Right ventricle myocardium inferior (tissue), 1 donor: Measurements from ENCODE around the gene MOB3B. TPM values are rescaled to one million over a fixed set of nuclear protein-coding genes. Genes with fewer than 3 reads are reported as not detected.
"Not testable (repeated sequence)": the region's sequence is repeated elsewhere in the genome, so short reads cannot be mapped to it uniquely, and the experiment has no call there.

Source experiments
- ATAC-seq: fragments of 200-7000 bp; cut with Tn5 transposase; one replicate; pipeline ENCODE4 v1.9.1; 2020; ENCODE audit warnings: mild to moderate bottlenecking, moderate library complexity
- DNase-seq: peaks from one replicate; pipeline ENCODE4 v3.0.0; 2021; ENCODE audit errors: missing footprints
- intact Hi-C: fragments of 100-400 bp; cut with DNase I; formaldehyde crosslinking; loops from one replicate; pipeline ENCODE4 v1.11.0; 2022
- total RNA-seq: library from RNA; stranded (reverse); fragmentation: NEBNext Ultra II Directional; extraction: Animal tissue kit (Norgen Biotek cat#: 25700); gene quantifications from one replicate; pipeline ENCODE4 v1.2.1, GENCODE V29; 2021
- donor health status: DM: no; HTN: yes; CAD: no; lungs with severe emphysema.

Gene MOB3B
- total RNA-seq, 1 donor from 2014 or later: 1.5 TPM

GRCh38 chr9:27437652-27438373, 91.8 kb downstream of the MOB3B start:
- no peak for DNase-seq
- intact Hi-C loops: no loop called here
- ATAC-seq: no peak

GRCh38 chr9:27436234-27436633, 93.4 kb downstream of the MOB3B start:
- ATAC-seq: no peak
- intact Hi-C loops: no loop called here
- no peak for DNase-seq

DNA sequence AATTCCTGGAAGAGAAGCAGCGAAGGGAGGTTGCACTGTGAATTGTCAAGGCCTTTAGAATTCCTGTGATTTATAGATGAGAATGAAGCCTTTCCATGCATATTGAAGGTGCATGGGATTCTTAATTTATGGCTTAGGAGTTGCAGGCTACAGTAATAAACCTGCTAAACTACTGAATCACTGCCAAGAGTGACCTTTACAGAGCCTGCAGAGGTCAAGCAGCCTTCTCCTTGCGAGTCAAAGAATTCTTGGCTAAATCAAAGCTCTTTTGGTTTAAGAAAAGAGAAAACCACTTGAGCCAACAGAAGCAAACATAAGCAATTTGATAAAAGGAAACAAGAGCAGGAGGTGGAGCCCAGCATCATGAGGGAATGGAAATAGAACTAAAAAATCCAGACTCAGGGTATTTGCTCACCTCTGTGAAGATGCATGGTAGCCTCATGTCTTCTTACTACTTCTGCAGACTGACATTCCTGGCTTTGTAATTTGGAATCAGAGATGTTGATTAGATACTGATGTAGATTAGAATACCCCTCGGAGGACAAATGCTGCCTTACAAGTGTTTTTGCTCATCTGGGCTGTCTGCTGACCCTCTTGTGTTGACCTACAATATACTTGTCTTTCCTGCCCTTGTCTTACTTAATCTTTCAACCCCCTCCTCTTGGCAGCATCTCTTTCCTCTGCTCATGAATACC, 95.8 kb downstream of the MOB3B start:
- DNase-seq (no peak), ATAC-seq (no peak)
- intact Hi-C loops: loop anchor here (5.0 kb wide), 1 partner anchor 94 kb away; the partner anchor contains the start of gene MOB3B

DNA sequence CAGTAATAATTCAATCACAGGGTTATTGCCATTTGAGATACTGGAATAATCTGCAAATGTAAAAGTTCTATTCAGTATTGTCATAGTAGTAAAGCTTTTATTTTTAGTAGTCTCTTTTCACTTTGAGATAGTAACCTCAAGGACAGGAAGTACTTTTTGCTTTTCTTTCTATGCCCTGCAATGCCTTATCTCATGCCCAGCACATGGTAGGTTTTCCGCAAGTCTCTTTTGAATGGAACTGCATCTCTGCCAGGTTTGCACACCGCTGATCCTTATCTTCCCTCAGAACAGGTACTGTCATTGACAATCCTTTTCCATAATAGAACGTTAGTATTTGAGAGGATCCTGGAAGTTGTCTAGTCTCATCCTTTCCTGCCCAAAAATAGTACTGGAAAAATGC, 97.3 kb downstream of the MOB3B start:
- no peak for DNase-seq
- ATAC-seq: no peak
- intact Hi-C loops: loop anchor here (5.0 kb wide), 1 partner anchor 95 kb away; the partner anchor contains the start of gene MOB3B

DNA sequence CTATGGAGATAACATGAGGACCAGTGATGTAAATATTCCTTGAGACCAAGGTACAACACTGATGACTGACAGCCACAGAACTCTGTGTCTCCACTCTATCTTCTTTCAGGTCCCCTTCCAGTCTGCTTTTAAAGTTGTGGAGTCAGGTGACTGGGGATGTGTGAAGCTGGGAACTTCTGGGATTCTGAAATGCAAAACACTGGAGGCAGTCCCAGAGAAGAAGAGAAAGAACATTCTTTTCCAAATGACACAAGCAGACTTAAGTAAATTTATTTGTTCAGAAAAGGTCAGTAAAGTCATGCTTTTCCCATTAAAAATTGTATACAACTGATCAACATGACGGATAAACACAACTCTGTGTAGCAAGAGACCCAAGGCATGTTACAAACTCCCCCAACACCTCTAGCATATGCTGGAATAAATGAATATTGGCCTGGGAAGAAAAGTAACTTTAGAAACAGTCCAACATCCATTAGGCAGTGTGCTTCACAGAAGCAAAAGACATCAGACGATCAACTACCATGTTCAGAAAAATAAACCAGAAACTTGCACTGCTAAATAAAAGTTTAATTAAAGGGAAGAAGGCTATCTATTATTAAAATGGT, 98.0 kb downstream of the MOB3B start:
- intact Hi-C loops: loop anchor here (5.0 kb wide), 1 partner anchor 96 kb away; the partner anchor contains the start of gene MOB3B
- ATAC-seq: no peak
- DNase-seq: no peak

DNA sequence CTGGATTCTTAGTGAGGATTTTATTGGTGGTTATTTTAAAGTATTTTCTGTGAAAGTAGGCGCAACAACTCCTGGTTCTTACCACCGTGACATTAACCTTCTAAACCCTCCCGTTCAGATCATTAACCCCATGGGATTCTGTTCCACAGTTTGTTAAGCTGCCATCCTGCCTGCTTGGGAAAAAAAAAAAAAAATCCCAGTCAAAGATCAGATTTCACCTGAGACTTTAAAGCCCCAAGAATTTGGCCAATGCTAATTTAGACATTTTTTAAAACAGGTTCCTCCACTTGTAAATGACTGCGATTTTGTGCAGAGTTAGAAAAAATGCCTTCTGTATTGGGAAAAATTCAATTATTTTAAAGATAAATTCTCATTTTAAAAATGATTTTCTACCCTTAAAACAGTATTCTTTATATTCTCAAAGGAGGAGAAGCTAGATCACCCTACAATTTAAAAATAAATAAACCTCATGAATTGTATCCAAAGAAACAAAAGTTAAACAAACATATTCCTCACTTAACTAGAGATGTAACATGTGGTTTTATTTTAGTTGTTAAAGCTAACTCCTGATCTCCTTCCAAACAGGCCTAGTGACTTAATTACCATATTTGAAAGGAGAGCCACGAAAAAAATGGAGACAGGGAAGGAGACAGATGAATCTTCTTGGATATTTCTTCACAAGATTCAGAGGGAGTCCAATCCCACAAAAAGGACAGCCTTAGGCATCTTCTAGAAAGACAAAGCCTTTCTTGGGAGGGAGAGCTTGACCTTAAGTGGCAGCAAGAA, 98.7 kb downstream of the MOB3B start:
- intact Hi-C loops: loop anchor here (5.0 kb wide), 1 partner anchor 96 kb away; the partner anchor contains the start of gene MOB3B

GRCh38 chr9:27429917-27430316, 99.7 kb downstream of the MOB3B start:
- intact Hi-C loops: loop anchor here (5.0 kb wide), 1 partner anchor 97 kb away; the partner anchor contains the start of gene MOB3B
- no peak for ATAC-seq
- DNase-seq: no peak

More for the DNA sequence above, 98.7 kb downstream of the MOB3B start:
- DNase-seq (no peak), ATAC-seq (no peak)

DNA sequence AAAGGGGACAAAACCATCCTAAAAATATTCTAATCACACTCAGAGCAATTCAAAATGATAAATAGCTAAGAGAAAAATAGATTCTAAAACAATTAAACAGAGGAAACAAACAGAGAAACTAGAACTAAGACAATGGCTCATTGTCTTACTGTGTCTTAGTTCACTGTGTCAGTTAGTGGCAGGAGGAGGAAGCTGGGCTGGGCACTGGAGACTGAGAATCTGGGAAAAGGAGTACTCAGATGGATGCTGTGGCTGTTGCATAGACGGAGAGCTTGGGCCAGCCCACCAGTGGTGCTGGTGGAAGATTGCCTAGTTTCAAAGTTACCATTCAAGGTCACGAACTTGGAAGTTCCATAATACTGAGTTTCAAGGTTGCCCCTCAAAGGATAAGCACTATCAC, 100.2 kb downstream of the MOB3B start:
- ATAC-seq (no peak), DNase-seq (no peak)
- intact Hi-C loops: no loop called here

- intact Hi-C loops: no loop called here
- DNase-seq: no peak
- no peak for ATAC-seq
These were observed 101.1 kb downstream of the MOB3B start for GRCh38 chr9:27428551-27428950.

DNA sequence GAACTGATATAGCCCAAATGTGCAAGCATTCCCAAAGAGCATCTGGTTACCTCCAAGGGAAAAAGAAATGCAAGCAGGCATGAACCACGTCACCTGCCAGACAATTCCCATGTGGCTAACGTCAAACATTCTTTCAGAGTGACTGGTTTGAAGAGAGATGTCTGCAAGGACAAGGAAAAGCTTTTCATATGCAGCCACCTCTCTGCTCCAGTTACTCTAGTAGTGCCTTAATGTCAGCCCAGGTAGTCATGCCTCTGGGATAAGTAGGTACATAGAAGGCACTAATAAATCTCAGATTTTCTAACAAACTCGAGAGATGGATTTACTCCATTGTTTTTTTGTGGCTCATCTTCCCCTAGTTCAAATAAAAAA, 102.4 kb downstream of the MOB3B start:
- intact Hi-C loops: no loop called here
- DNase-seq (no peak), ATAC-seq (no peak)

GRCh38 chr9:27426511-27427271, 102.9 kb downstream of the MOB3B start:
- no peak for DNase-seq
- intact Hi-C loops: no loop called here
- no peak for ATAC-seq

DNA sequence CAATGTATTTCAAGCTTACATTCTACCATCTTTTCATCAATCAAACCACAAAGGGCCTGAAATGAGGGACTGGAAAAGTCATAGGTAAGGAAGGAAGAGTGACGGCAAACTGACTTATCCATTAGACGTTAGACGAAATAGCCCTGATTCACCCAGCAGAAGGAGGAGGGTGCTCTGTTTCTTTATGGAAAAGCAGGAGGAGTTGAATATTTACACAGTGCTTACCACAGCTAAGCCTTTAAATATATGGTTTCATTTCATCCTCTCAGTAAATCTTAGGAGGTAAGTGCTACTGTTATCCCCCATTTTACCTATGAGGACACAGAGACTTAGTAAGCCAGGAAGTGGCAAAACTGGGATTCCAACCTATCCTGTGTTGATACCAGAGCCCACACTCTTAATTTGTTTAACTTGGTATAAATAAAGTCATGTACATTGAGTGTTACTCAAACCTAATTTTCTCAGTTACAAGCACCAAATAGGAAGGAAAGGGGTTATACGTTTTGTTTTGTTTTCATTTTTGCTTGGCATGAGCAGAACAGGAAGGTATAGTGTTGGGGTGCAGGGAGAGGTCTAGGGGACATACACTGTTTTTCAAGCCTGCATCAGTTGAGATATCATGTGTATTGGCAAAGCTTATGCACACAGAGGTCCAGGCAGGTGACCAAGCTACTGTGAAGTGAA, 103.6 kb downstream of the MOB3B start:
- intact Hi-C loops: no loop called here
- DNase-seq (no peak), ATAC-seq (no peak)

- intact Hi-C loops: no loop called here
- DNase-seq: no peak
- no peak for ATAC-seq
These were observed 105.5 kb downstream of the MOB3B start for GRCh38 chr9:27423915-27424710.

GRCh38 chr9:27422279-27422834, 107.3 kb downstream of the MOB3B start:
- intact Hi-C loops: no loop called here

GRCh38 chr9:27421577-27421976, 108.0 kb downstream of the MOB3B start:
- ATAC-seq (no peak), DNase-seq (no peak)
- intact Hi-C loops: no loop called here

More at GRCh38 chr9:27422279-27422834, 107.3 kb downstream of the MOB3B start:
- ATAC-seq: no peak
- no peak for DNase-seq

- not testable (repeated sequence) for DNase-seq, ATAC-seq
- intact Hi-C loops: loop anchor here (10.0 kb wide), 1 partner anchor 55 kb away; no protein-coding TSS in a partner anchor
These were observed 110.1 kb downstream of the MOB3B start for GRCh38 chr9:27419558-27419957.
